GM19372 (cell line): ENCODE results near the gene ACOT11.
"Not testable (repeated sequence)": the region's sequence is repeated elsewhere in the genome, so short reads cannot be mapped to it uniquely, and the experiment has no call there.

Source experiments
- ATAC-seq: cut with Tn5 transposase; IDR thresholded peaks from one replicate; pipeline ENCODE4 v1.9.1; 2021; ENCODE audit warnings: mild to moderate bottlenecking, low read depth, moderate library complexity; ENCODE audit not compliant: unreplicated experiment

ACOT11 gene

DNA sequence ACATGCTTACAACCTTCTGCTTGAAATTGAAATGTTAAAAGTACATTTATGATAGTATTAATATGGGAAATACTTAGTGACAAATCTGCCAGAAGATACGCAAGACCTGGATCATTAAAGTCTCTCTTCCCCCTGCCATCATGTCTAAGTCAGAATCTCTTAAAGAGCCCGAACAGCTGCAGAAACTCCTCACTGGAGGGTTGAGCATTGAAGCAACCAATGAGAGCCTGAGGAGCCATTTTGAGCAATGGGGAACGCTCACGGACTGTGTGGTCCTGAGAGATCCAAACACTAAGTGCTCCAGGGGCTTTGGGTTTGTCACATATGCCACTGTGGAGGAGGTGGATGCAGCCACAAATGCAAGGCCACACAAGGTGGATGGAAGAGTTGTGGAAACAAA is 11.4 kb upstream of the ACOT11 start:
- ATAC-seq: not testable (repeated sequence)

DNA sequence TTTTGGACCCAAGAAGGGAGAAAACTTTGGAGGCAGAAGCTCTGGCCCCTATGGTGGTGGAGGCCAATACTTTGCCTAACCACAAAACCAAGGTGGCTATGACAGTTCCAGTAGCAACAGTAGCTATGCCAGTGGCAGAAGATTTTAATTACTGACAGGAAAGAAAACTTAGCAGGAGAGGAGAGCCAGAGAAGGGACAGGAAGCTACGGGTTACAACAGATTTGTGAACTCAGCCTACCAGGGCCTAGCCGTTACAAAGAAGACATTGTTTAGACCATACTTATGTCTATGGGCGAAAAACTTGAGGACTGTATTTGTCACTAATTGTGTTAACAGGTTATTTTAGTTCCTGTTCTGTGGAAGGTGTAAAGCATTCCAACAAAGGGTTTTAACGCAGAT is 10.4 kb upstream of the ACOT11 start:
- ATAC-seq: no peak

DNA sequence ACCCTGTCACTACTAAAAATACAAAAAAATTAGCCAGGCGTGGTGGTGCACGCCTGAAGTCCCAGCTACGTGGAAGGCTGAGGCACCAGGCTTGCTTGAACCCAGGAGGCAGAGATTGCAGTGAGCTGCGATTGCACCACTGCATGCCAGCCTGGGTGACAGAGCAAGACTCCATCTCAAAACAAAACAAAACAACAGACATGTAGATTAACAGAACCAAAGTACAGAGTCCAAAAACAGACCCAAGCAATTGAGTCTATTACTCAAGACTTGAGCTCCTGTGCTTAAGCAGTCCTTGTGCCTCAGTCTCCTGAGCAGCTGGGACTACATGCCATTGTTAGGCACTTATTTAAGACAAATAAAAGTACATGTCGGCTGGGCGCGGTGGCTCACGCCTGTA is 9.5 kb upstream of the ACOT11 start:
- no peak for ATAC-seq

DNA sequence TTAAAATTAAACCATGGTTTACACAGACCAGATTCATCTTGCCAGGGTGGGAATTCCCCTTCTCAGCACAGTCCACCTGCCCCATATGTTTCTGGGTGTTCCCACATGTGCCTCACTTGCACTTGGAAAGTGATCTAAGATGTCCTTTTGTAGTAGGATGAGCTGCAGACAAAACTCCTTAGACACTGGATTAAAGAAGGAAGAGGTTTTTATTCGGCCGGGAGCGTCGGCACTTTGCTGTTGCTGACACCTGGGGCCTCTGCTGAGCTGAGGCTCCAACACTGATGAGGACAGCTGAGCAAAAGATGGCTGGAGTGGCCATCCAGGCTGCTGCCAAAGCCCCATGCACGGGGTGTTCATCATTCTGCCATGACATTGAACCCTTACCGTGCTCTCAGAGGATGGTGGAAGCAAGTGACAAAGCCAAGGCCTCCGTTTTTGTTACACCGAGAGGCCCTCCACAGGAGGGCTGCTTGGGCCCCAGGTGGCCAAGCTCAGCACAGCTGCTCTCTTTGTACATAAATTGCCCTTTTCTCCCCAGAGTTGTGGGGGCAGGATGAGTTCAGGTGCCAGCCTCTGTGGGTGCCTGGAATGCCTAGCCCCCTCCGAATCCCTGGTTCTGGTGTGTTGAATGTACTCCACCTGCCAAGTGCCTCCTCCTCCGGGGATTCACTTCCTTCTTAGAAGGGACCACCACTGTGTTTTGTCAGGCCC is 7.3 kb upstream of the ACOT11 start:
- ATAC-seq: no peak

DNA sequence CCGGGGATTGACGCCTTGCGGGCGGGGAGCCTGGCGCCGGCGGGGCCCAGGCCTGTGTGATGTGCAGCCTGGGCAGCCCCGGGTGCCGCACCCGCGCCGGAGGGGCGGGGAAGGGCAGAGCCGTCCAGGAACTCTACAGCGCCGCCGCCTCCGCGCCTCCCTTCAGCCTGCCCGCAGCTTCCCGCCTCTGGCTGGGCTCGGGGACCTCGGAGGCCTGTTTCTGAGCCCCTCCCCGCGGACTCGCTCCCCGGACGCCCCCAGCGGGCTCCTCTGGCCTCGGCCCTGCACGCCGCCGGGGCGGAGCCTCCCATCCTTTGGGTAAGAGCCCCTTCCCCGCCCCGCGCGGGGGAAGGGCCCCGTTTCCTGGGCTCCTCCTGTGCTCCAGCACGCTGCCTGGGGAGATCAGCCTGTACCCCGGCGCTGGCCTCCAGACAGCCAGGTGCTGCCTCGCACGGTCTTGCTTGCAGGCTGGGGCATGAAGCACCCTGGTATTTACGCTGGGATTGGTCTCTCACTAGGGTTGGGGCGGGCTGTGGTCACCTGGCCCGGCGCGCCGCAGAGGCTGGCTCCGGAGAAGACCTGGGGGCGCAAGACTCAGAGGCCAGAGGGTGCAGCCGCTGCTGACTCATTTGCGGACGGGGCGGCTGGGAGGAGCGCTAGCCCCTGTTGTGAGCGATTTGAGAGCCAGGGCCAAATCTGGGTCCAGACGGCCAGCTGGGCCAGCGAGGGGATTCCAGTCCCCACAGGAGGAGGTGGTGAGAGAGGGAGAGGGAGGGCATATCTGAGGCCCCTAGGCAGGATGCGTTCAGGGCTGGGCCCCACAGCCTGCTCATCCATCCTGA is 5.7 kb upstream of the ACOT11 start:
- ATAC-seq: peak; percentile 57

DNA sequence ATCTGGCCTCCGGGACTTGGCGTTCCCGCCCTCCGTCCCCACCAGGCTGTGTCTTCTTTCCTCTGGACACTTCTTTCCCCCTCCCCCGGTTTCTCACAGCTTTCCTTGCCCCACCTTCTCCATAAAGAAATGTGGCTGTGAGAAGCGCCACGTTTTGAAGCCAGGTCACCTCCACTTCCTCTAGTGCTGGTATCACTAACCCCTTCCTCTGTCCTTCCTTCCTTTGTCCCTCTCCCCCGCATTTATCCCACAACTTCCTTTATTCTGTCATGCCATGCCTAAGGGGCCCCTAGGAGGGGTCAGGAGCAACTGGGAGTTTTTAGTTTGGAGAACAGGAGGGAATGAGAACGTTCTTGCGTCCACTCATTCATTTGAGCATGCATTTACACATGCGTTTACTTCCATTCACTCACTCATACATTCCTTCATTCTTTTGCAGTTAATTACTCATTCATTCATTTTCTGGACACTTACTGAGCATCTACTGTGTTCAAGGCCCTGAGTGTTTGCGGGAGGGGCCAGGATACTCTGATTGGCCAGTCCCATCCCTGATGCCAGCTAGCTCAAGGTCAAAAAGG is 5.0 kb upstream of the ACOT11 start:
- ATAC-seq: no peak

DNA sequence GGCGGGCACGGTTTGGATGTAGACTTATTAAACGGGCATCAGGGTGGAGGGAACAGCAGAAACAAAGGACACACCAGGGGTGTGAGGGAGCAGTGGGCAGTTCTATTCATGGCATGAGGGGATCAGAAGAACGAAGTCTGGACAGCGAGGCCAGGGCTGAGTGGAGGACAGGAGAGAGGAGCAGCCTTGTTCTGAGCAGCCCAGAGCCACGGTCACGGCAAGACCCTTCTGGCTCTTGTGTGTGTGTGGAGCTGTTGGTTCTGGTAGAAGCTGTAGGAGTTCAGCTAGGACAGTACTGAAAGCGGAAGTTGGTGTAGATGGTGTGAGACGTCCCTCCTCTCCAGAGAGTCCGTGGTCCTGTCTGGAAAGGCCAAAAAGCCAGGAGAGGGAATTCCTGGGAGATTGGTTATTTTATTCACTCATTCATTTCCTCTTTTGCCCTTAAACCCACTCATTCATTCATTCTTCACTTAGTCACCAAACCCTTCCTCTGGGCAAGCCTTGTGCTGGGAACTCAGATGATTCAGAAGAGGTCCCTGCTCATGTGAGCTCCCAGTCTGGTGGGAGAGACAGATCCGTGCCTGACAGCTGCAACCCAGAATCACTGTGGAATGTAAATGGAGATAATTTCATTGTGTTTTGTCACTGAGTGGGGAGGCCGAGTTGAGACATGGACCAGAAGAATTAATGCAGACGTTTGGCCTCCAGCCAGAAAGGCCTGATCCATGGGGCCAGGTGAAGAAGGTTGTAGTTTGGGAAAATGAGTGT is 4.1 kb upstream of the ACOT11 start:
- no peak for ATAC-seq

DNA sequence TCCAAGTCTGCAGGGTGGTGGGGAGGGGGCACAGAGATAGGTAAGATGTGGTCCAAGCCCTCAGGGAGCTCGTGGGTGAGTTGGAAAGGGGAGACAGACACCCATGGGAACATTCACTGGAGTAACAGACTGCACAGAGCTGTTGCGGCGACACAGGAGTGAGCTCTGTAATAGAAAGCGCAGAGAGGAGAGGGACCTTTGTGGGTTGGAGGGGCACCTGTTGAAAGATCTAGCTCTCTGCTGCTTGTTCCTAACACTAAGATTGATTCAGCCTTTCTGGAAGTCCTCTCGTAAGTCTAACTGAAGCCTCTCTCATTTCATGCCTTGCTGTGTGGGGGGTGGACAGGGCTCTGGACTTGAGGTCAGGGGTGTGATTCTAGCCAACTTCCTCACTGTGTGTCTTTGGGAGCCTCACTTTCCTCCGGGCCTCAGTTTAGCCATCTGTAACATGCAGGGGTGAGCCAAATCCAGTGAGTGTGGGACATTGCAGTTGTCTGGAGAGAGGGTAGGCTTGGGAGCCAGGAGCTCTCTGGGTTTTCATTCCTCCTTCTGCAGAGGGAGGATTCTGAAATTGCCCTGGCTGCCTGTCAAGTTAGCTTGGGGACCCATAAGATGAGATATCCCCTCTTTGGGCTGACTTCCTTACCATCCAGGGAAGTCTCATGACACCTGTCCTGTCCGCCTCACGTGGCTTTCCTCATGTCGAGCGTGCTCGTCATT is 2.0 kb upstream of the ACOT11 start:
- ATAC-seq: no peak

DNA sequence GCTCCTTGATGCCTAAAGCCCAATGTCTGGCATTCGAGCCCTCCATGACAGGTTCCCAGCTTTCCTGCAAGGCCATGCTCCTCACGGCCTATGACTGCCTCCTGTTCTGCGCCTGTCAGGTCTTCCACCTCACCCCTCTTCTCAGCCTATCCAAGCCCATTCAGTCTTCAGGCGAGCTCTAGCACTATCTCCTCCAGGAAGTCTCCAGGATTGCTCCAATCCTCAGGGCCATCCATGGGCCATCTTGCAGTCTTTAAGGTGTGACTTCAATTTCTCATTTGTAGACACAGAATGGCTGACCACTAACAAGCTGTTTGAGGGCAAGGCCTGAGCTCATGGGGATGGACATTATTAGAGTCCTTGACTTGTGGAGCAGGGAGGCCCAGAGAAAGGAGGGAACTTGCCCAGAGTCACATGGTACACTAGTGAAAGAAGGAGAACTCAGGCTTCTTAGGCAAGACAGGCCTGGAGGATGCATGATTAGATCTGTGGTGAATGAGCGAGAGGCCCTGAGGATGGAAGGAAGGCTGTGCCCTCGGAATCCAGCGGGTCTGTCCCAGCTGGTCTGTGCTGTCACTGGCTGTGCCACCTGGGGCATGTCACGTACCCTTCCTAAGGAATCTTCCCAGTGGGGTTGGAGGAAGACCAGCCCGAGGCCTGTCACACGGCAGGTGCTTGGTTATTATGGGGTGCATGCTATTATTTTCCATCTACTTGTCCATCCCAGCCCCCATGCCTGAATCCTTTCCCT is 1.2 kb upstream of the ACOT11 start:
- ATAC-seq: no peak

DNA sequence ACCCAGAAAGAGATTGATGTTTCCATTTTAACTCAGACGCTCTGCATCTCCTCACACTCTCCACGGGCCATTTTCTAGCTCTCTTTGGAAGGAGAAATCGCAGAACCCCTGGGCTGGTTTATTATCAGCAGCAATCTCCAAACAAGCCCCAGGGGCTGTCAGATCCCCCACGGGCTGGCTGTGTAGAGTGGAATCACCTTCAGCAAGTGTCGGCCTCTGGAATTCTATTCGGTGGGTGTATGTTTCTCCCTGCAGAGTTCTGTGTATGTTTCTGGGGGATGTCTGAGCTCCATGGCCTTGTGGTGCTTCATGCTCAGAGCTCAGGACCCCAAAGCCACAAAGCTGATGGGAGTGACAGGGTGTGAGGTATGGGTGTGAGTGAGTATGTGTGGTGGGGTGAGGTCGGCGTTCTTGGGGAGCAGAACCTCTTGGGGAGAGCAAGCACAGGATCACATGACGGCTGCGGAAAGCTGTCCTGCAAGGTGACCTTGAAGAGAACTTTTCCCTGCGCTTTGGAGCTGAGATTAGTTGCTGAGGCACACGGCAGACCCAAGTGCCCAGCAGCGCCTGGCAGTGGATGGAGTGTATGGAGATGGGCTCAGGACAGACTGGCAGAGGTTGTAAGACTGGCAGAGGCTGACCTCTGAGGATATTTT is 489 bp downstream of the ACOT11 start:
- ATAC-seq: no peak

DNA sequence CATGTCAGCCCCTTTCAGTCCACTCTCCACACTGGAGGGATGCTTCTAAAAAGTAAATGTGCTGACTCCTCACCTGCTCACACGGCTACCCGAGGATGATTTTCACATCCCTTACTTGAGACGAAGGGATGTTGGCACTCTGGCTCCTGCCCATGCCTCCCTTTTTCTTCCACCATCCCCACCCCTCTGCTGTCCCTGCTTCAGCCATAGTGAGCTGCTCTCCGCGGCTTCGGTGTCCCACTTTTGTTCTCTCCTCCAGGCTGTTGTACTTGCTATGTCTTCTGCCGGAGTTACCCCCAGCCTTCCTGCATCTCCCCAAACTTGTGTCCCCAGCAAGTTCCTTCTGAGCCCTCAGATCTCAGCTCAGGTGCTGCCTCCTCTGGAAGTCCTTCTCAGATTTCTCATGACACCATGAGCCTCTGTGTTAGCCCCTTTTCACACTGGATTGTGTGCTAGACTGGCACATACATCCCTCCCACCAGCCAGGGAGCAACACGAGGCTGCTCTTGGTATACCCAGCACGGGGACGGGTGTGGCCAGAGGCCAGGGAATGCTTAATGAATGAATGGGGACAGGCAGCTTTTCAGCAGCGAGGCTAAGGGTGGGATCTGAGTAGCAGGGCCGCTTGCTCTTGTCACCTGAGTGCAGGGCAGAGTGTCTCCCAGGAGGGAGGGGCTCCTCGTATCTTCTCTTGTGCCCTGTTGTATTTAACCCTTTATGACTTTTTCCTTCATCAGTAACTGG is 1.3 kb downstream of the ACOT11 start:
- ATAC-seq: no peak

DNA sequence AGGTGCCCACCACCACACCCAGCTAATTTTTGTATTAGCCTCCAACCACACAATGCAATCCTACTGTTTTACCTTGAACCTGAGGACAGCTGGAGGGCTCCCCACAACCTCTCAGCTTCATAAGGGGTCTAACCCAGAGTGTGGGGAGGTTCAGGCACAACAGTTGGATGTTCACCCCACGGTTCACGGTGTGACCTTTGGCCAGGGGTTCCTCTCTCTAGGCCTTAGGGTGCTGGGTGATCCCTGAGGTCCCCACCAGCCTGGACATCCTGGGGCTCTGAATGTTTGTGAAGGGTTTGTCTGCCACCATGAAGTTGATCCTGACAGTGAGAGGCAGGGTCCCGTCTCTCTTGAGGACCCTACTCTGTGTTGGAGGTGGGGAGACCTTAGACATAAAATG is 3.9 kb downstream of the ACOT11 start:
- ATAC-seq: no peak

DNA sequence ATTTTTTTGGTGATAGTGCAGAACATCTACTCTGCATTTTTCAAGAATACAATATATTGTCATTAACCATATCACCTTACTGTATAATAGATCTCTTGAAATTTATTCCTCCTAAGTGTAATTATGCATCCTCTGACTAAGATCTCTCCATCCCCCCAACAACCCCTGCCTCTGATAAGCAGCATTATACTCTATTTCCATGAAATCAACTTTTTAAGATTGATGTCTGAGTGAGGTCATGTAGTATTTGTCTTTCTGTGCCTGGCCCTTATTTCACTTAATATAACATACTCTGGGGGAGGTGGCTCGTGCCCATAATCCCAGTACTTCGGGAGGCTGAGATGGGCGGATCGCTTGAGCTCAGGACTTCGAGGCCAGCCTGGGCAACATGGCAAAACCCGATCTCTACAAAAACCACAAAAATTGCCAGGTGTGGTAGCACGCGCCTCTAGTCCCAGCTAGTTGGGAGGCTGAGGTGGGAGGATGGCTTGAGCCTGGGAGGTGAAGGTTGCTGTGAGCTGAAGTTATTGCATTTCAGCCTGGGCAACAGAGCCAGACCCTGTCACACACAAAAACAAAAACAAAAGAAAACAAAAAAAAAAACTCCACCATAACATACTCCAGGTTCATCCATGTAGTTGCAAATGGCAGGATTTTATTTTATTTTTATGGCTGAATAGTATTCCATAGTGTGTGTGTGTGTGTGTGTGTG is 5.7 kb downstream of the ACOT11 start:
- no peak for ATAC-seq

DNA sequence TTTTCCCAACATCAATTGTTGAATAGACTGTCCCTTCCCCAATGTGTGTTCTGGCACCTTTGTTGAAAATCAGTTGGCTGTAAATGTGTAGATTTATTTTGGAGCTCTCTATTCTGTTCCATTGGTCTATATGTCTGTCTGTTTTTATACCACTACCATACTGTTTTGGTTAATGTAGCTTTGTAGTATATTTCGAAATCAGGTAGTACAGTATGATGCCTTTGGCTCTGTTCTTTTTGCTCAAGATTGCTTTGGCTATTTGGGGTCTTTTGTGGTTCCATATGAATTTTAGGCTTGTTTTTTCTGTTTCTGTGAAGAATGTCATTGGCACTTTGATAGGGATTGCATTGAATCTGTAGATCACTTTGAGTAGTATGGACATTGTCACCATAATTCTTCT is 8.1 kb downstream of the ACOT11 start:
- no peak for ATAC-seq

DNA sequence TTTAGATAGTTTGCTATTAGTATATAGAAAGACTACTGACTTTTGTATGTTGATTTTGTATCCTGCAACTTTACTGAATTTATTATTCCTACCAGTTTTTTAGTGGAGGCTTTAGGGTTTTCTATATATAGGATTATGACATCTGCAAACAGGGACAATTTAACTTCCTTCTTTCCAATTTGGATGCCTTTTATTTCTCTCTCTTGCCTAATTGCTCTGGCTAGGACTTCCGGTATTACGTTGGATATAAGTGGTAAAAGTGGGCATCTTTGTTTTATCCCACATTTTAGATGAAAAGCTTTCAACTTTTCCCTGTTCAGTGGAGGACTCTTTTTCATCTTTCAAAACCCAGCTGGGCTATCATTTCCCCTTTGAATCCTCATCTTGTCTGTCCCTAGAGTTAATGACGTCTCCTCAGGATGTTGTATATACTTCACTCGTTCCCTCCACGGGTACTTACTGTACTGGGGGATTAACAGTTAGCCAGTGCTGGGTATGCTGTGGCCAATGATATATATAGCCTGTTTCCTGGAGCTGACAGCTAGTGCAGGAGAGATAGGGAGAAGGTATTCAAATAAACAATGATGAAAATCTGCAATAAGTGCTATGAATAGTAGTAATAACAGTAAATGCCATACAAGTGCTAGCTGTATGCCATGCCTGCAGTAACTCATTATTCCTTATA is 9.8 kb downstream of the ACOT11 start:
- ATAC-seq: no peak

DNA sequence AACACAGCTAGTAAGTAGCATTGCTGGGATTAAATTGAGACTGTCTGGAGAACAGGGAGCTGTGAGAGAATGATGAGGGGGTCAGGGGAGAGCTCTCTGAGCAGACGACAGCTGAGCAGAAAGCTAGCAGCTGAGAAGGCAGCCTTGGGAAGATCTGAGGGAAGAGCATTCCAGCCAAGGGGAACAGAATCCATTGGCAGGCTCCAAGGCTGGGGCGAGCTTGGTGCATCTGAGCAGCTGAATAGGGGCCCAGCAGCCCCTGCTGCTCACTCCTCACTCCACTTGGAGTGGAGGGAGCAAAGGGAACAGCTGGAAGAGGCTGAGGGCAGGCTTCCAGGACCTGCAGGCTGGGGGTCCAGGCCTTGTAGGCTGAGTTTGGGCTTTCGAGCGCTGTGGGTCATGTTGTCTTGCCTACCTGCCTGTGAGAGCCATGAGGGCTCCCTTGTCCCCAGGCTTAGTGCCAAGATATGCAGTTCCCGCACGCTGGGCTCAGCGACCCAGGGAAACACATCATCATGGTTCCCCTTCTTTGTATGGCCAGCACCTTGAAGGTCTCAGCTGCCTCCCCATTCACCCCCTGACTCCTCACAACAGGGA is 10.5 kb downstream of the ACOT11 start:
- ATAC-seq: no peak

DNA sequence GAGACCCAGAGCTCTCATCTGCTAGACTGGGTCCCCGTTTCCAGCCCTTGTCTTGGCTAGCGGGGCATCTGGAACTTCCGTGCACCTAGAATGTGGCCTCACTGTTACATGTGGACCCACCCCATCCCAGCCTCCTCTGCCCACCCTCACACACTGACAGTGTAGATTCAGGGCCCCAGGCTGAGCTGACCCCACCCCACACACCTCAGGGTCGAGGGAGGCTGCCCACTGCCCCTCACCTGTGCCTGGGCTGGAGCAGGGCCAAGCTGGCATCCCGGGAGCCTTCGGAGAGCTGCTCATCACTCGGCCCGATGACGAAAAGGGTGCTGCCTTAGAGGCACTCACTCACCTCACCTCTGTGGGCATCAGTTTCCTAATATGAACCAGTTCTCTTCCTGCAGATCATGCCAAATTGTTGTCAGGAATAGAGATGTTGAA is 11.1 kb downstream of the ACOT11 start:
- no peak for ATAC-seq
